Measurements from ENCODE around the gene ABL1.

ABL1 gene

DNA sequence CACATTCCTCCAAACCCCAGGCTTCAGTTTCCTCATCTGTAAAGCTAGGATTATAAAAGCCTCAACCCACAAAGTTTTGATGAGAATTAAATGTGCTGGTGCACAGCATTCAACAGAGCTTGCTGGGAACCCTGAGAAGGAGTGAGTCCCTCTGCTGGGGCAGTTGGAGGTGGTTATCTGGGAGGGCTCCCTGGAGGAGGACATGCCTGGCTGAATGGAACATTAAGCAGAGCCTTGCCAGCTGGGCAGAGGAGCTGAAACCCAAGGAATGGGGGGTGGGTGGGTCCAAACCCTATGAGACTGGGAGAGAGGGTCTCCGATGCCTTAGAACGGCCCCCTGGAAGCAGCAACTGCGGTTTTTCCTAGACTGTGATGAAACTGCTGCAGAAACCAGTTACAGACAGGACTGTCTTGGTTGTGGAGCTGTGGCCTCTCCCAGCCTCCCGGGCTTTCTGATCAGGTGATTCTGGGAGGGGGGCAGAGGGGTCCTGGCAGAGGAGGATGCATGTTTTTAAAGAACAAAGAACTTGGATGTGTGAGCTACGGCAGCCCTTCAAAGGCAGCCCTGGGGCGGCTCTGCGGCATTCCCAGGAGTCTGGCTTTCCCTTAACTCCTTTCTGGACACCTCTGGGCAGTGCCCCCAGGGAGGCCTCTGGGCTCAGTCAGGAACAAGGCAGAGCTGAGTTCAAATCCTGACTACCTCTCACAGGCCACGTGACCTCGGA lies 83.2 kb downstream of the ABL1 start:
- Mint-ChIP-seq H3K27ac (no peak overlapping the region), H3K36me3 (ENCODE audit: insufficient read depth) (peaks cover 3% of the 10 kb centered on the region), H3K4me3 (no peak overlapping the region), H3K9me3 (no peaks in the 10 kb centered on the region), H3K4me1 (ENCODE audit: low read depth in 2 of 2) (no peaks in the 10 kb centered on the region), H3K27me3 (peaks cover 11 to 52% of the 10 kb centered on the region in 2 donors)
- ATAC-seq (replicated peaks): no peak
- DNase-seq: no peak

DNA sequence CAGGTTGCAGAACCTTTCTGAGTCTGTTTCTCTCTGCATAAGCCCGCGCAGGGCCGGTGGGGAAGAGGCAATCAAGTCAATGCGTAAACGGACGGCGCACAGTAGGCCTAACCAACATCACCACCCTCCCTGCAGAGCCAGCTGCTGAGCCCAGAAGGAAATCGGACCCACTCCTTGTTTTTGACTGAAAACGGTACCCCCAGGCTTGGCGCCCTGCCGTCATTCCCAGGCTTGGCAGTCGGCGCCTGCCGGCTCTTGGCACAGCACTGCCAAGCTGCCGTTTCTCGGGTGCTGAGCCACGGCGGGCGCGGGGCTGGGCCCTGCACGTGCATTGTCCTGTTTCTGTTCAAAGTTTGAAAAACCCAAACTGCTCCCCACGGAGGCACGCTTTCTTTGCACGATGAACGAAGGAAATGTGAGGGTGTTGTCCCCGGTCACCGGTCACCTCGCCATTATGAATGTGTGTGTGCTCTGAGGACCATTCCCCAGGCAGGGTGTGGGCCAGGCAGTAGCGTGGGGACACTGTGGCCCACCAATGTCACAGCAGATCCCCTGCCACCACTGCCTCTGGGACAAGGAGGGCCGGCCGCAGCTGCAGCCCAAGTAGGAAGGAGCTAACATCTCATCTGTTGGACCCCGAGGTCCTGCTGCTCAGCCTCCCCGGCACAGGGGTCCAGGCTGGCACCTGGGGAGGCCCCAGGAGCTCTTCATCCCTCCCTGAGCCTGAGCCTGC lies 83.9 kb downstream of the ABL1 start:
- H3K36me3 Mint-ChIP-seq (ENCODE audit: insufficient read depth): peaks cover 3% of the 10 kb centered on the region

DNA sequence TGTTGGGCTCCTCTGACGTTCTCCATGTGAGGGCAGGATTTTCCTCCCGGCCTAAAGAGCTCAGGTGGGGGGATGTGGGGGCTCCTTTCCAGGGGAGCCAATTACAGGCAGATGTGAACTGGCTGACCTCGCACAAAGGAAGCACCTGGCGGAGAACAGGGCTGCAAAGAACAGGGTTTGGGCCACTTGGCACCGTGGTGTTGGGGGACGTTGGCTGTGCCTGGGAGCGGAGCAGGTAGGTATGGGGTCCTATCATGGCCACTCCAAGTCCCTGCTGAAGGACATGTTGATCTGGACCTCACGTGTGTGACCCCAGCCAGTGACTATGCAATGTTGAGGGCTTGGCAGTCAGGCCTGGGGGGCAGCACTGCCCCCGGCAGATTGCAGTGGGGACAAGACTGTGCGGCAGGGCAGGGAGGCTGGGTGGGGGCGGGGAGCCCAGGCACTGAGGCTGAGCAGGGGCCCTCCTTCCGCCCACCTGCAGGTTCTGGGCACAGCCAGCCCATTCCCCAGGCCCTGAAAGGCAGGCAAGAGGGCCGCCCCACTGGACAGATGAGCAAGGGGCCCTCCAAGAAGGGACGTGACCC lies 84.6 kb downstream of the ABL1 start:
- no peaks in the 10 kb centered on the region for H3K4me1 Mint-ChIP-seq (ENCODE audit: low read depth in 2 of 2)
- H3K4me3 Mint-ChIP-seq: no peak overlapping the region
- H3K27ac Mint-ChIP-seq: no peak overlapping the region
- H3K9me3 Mint-ChIP-seq: no peaks in the 10 kb centered on the region
- peaks cover 11 to 49% of the 10 kb centered on the region in 2 donors for H3K27me3 Mint-ChIP-seq
- DNase-seq: no peak
- ATAC-seq (replicated peaks): no peak
- H3K36me3 Mint-ChIP-seq (ENCODE audit: insufficient read depth): no peaks in the 10 kb centered on the region

More for the DNA sequence above, 83.9 kb downstream of the ABL1 start:
- H3K9me3 Mint-ChIP-seq: no peaks in the 10 kb centered on the region
- H3K4me1 Mint-ChIP-seq (ENCODE audit: low read depth in 2 of 2): no peaks in the 10 kb centered on the region
- peaks cover 11 to 52% of the 10 kb centered on the region in 2 donors for H3K27me3 Mint-ChIP-seq
- no peak for ATAC-seq (replicated peaks)
- DNase-seq: no peak
- H3K27ac Mint-ChIP-seq: no peak overlapping the region
- no peak overlapping the region for H3K4me3 Mint-ChIP-seq

DNA sequence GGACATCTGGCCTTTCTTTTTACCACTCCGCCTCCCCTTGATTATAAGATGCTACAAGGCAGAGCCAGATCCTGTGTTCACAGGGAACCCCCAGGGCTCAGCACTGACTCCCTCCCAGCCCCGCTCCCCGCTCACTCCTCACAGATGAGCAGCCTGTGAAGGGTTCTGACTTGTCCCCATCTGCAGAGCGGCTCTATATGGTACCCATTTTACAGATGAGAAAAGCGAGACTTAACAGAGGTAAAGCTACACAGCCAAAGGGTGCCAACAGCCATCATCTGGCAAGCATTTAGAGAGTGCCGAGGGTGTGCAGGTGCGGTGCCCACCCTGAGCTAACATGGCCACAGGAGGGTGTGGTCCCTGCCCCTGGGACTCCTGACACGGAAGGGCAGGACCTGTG lies 85.2 kb downstream of the ABL1 start:
- H3K36me3 Mint-ChIP-seq (ENCODE audit: insufficient read depth): no peaks in the 10 kb centered on the region
- no peak for ATAC-seq (replicated peaks)

DNA sequence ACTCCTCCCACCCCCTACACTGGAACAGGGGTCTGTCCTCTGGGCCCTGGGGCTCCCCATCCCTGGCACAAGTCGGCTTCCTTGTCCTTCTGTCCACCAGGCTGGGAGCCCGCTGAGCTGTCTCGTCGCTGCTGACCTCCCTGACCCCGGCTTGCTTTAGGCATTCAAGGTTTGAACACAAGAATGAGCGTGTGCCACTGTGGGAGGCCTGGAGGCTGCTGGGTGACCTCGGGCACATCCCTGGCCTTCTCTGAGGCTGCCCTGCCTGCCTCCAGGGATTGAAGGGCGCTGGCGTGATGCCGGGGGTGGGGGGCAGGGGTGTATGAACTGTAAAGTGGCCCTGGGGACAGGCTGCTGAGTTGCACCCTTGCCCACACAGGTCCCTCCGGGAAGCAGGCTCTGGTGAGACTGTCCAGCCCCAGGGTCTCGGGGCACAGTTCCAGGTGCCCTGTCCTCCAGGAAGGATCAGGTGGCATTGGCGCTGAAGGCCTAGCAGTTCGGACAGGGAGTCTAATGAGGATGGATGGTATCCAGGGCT lies 85.8 kb downstream of the ABL1 start:
- H3K4me3 Mint-ChIP-seq: no peak overlapping the region
- no peak for DNase-seq
- H3K9me3 Mint-ChIP-seq: no peaks in the 10 kb centered on the region
- no peak overlapping the region for H3K27ac Mint-ChIP-seq
- H3K27me3 Mint-ChIP-seq: peaks cover 11 to 60% of the 10 kb centered on the region in 2 donors
- no peaks in the 10 kb centered on the region for H3K4me1 Mint-ChIP-seq (ENCODE audit: low read depth in 2 of 2)
- H3K36me3 Mint-ChIP-seq (ENCODE audit: insufficient read depth): no peaks in the 10 kb centered on the region
- no peak for ATAC-seq (replicated peaks)

More for the DNA sequence above, 85.2 kb downstream of the ABL1 start:
- Mint-ChIP-seq H3K4me1 (ENCODE audit: low read depth in 2 of 2) (no peaks in the 10 kb centered on the region), H3K4me3 (no peak overlapping the region), H3K27me3 (peaks cover 11 to 54% of the 10 kb centered on the region in 2 donors), H3K9me3 (no peaks in the 10 kb centered on the region), H3K27ac (no peak overlapping the region)
- no peak for DNase-seq

DNA sequence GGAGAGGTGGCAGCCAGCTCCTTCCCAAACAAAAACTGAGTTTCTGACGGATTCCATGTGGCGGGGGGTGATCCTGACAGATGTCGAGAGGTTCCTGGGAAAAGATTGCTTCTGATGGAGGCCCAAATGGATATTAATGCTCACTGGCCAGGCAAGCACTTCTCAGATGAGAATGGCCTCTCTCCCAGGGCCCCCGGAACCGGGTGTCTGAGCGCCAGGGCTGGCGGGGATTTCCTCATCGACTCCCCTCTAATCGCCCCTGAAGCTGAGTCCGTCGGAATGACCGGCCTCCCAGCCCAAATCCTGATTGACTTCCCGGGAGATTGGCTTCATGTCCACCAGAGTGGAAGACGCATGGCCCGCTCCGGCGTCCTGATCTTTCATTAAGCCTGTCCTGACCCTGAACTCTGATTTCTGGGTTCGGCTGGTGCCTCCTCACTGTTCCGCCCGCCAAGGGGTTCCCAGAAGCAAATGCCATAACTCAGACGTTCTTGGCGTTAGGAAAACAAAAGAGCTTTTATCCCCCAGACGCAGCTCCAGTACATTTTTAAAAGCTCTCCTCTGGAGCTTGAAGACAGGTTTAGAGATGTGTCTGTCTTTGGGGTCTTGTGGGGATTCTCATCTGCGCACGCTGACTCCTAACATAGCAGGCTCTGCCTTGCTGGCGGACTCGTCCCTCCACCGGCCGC lies 86.4 kb downstream of the ABL1 start:
- Mint-ChIP-seq H3K27ac (no peak overlapping the region), H3K27me3 (peaks cover 11 to 64% of the 10 kb centered on the region in 2 donors), H3K4me1 (ENCODE audit: low read depth in 2 of 2) (no peaks in the 10 kb centered on the region), H3K4me3 (no peak overlapping the region), H3K9me3 (no peaks in the 10 kb centered on the region), H3K36me3 (ENCODE audit: insufficient read depth) (no peaks in the 10 kb centered on the region)
- DNase-seq (no peak), ATAC-seq (replicated peaks) (no peak)

DNA sequence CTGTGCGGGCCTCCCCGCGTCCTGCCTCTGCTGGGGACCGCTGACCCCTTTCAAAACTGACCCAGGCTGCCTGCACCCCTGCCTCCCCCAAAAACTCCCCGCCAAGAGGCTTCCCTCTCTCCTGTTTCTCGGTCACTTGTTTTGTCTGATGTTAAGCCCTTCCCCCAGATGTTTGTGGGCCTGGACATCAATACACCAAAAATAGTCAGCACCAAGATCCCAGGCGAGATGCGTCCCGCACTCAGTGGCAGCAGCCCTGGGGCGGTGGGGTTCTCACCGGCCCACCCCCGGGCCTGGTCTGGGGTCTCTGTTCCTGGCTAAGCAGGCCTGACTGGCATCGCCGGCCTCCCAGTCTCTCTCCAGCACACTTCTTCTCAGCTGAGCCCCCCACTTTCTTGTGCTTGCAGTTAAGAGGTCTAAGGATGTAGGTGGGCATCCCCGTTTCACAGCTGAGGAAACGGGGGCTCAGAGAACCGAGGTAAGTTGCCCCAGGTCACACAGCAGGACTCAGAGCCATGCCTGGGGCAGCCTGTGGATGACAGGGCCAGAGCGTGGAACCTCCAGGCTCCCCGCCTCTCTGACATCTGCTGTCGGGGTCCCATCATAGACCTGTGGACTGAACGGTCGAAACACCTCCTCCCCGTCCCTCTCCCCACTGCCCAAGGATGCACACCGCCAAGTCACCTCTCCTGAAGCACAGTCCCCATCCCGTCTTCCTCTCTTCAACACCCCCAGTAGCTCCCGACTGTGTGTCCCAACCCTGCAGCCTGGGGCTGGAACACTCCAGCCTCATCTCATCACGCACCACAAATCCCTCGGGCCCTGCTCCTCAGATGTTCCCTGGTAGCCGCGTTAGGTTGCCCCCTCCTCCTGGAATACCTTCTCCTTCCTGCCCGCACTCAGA lies 87.2 kb downstream of the ABL1 start:
- H3K9me3 Mint-ChIP-seq: no peaks in the 10 kb centered on the region
- peaks cover 11 to 59% of the 10 kb centered on the region in 2 donors for H3K27me3 Mint-ChIP-seq
- no peak for DNase-seq

DNA sequence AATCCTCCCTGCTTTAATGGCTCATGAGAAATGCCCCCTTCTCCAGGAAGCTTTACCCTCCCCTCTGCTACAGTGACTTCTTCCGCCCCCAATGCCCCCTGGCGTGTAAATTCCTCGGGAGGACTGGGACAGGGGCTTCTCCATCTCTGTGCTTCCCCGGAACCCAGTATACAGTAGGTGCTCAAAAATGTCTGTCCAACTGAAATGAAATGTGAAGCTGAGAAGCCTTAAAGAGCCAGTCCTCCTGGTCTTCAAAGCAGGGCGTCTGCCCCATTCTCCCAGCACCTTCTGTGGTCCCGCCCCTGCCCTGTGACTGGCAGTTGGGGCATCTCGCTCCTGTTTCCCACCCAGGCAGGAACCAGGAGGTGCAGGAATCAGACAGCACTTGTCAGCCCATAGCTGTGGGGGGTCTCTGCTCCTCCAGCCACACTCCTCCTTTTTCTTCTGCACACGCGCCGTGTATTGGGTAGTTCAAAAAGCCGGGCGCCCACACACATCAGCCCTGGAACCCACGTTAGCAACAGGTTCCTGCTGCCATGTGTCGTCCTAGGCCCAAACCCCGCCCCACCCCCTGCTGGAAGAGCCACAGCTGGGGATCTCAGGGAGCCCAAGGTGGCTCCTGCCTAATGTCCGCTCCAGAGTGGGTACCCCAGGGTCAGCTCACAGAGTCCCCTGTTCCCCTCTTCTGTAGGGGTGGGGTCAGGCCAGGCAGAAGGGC lies 88.0 kb downstream of the ABL1 start:
- no peaks in the 10 kb centered on the region for H3K36me3 Mint-ChIP-seq (ENCODE audit: insufficient read depth)
- DNase-seq: no peak
- peaks cover 13 to 58% of the 10 kb centered on the region in 2 donors for H3K27me3 Mint-ChIP-seq
- no peak overlapping the region for H3K4me3 Mint-ChIP-seq
- H3K4me1 Mint-ChIP-seq (ENCODE audit: low read depth in 2 of 2): no peaks in the 10 kb centered on the region
- ATAC-seq (replicated peaks): no peak
- no peaks in the 10 kb centered on the region for H3K9me3 Mint-ChIP-seq
- no peak overlapping the region for H3K27ac Mint-ChIP-seq

More for the DNA sequence above, 87.2 kb downstream of the ABL1 start:
- Mint-ChIP-seq H3K36me3 (ENCODE audit: insufficient read depth) (no peaks in the 10 kb centered on the region), H3K4me3 (no peak overlapping the region), H3K27ac (no peak overlapping the region), H3K4me1 (ENCODE audit: low read depth in 2 of 2) (no peaks in the 10 kb centered on the region)
- ATAC-seq (replicated peaks): no peak

DNA sequence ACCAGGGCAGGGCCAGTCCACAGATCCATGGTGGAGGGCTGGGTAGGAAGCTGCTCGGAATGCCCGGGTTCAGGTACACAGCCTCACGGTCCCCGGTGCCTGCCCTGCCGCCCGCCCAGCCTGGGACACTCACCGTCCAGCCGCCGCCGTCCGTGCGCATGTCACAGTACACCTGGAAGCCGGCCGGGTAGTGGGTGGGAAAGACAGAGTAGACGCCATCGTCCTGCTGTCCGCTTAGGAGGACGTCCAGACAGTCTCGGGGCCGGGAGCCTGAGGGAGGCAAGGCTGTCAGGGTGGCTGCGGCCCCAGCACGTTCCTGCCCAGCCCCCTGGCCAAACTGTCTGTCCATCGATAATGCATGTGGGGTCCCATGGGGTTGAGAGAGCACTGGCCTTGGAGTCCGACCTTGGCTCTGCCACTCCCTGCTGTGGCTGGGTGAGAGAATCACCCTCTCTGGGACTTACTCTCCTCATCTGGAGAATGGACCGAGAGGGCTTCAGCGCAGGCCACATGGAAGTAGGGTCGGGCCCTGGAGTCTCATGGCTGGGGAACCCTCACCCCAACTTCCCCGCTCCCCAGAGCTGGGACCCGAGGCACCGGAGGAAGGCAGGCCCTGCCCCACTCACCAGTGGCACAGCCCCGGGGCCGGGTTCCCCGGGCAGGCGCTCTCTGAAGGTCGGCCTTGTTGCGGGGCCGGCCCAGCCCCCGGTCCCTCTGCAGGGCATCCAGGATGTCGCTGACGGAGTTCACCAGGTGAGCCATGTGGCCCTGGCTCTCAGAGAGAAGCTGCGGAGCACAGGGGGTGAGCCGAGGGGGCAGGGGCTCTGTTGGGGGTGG lies 88.8 kb downstream of the ABL1 start:
- Mint-ChIP-seq H3K27ac (no peak overlapping the region), H3K27me3 (peaks cover 16 to 63% of the 10 kb centered on the region in 2 donors), H3K9me3 (no peaks in the 10 kb centered on the region), H3K4me1 (ENCODE audit: low read depth in 2 of 2) (no peaks in the 10 kb centered on the region), H3K4me3 (no peak overlapping the region), H3K36me3 (ENCODE audit: insufficient read depth) (no peaks in the 10 kb centered on the region)
- ATAC-seq (replicated peaks) (no peak), DNase-seq (no peak)

DNA sequence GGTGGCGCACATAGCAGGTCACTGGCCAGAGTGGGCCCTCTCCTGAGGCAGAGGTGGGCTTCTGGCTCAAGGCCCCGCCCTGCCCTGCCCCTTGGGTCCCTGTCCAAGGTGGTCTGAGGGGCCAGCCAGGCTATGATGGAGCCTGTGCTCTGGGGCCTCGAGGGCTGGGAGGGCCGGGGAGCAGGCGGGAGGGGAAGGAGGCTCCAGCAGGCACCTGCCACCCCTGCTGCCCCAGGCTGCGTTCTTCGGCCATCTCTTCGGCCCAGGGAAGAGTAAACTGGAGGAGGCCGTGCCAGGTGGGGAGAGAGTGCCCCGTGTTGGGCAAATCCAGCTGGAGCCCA lies 89.4 kb downstream of the ABL1 start:
- no peaks in the 10 kb centered on the region for H3K9me3 Mint-ChIP-seq
- peaks cover 16 to 64% of the 10 kb centered on the region in 2 donors for H3K27me3 Mint-ChIP-seq
- H3K4me3 Mint-ChIP-seq: no peak overlapping the region
- ATAC-seq (replicated peaks) (no peak), DNase-seq (no peak)
- H3K36me3 Mint-ChIP-seq (ENCODE audit: insufficient read depth): no peaks in the 10 kb centered on the region
- no peaks in the 10 kb centered on the region for H3K4me1 Mint-ChIP-seq (ENCODE audit: low read depth in 2 of 2)
- H3K27ac Mint-ChIP-seq: no peak overlapping the region

DNA sequence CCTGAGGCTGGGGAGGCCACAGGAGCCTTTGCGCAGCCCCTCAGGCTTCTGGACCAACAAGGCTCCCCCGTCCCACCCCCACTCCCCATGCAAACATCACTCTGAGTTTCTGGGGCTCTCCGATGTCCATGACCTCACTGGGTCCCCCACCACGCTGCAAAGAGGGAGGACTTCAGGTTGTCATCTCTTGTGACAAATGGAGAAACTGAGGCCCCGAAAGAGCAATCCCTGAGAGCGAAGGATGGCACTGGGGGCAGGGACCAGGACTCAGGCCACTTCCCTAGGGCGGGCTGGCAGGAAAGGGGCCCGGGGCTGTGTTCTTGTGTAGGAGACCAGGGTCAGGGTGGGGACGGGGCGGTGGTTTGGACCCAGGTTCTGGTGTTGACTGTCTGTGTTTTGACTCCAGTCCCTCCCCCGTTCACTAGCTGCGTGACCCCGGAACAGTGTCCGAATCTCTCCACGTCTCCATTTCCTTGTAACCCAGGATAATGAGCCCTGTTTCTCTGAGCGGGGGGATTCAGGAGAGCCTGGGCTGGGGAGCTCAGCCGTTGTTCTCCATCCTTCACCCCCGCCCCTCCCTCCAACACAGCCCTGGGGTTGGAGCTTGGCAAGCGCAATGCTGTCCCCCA lies 90.1 kb downstream of the ABL1 start:
- H3K9me3 Mint-ChIP-seq: no peaks in the 10 kb centered on the region
- no peak for DNase-seq
- H3K27me3 Mint-ChIP-seq: peaks cover 20 to 70% of the 10 kb centered on the region in 2 donors
- no peaks in the 10 kb centered on the region for H3K36me3 Mint-ChIP-seq (ENCODE audit: insufficient read depth)
- no peak overlapping the region for H3K27ac Mint-ChIP-seq
- no peak overlapping the region for H3K4me3 Mint-ChIP-seq
- no peak for ATAC-seq (replicated peaks)
- no peaks in the 10 kb centered on the region for H3K4me1 Mint-ChIP-seq (ENCODE audit: low read depth in 2 of 2)
